Stimulated activated CD8-positive, alpha-beta memory T cell treated with anti-CD3 and anti-CD28 coated beads, Interleukin-15, amount 100 ng/mL, for 48 hours (primary cell): ENCODE data around the gene CLIP2.
A peak's percentile ranks its signal among the peaks of the same experiment; 100 is the strongest.
"Not testable (repeated sequence)": the region's sequence is repeated elsewhere in the genome, so short reads cannot be mapped to it uniquely, and the experiment has no call there.

Experiments used
- DNase-seq, 2 donors: peaks; one replicate each; pipeline ENCODE4 v3.0.0-alpha.2; 2020; ENCODE audit warnings: low read depth in 2 of 2

CLIP2 gene

GRCh38 chr7:74371381-74372341, 82.5 kb downstream of the CLIP2 start:
- DNase-seq: no peak

GRCh38 chr7:74372511-74373111, 83.4 kb downstream of the CLIP2 start:
- no peak for DNase-seq

GRCh38 chr7:74373536-74373935, 84.3 kb downstream of the CLIP2 start:
- DNase-seq: no peak

- no peak for DNase-seq
Observed at GRCh38 chr7:74375726-74376220, 86.6 kb downstream of the CLIP2 start.

- DNase-seq: no peak
Observed at GRCh38 chr7:74376256-74377036, 87.2 kb downstream of the CLIP2 start.

GRCh38 chr7:74379938-74380337, 90.7 kb downstream of the CLIP2 start:
- no peak for DNase-seq

GRCh38 chr7:74380720-74381119, 91.5 kb downstream of the CLIP2 start:
- DNase-seq: no peak

GRCh38 chr7:74384086-74384485, 94.9 kb downstream of the CLIP2 start:
- not testable (repeated sequence) for DNase-seq

- DNase-seq: not testable (repeated sequence)
Observed at GRCh38 chr7:74384854-74385253, 95.6 kb downstream of the CLIP2 start.

- no peak for DNase-seq
Observed at GRCh38 chr7:74387606-74388005, 98.4 kb downstream of the CLIP2 start.

- DNase-seq: no peak
Observed at GRCh38 chr7:74388880-74389415, 99.7 kb downstream of the CLIP2 start.

- DNase-seq: not testable (repeated sequence)
Observed at GRCh38 chr7:74393722-74394121, 104.5 kb downstream of the CLIP2 start.

- not testable (repeated sequence) for DNase-seq
Observed at GRCh38 chr7:74394601-74395000, 105.4 kb downstream of the CLIP2 start.

- DNase-seq: no peak
Observed at GRCh38 chr7:74395745-74396311, 106.6 kb downstream of the CLIP2 start.

GRCh38 chr7:74396993-74397392, 107.8 kb downstream of the CLIP2 start:
- DNase-seq: no peak

GRCh38 chr7:74398426-74398825, 109.2 kb downstream of the CLIP2 start:
- no peak for DNase-seq

- no peak for DNase-seq
Observed at GRCh38 chr7:74399006-74399405, 109.8 kb downstream of the CLIP2 start.

GRCh38 chr7:74400420-74401136, 111.4 kb downstream of the CLIP2 start:
- DNase-seq: no peak

GRCh38 chr7:74401137-74401859, 112.1 kb downstream of the CLIP2 start:
- DNase-seq: peak; percentile 35 to 39

- DNase-seq: not testable (repeated sequence)
Observed at GRCh38 chr7:74402668-74403067, 113.5 kb downstream of the CLIP2 start.
